NCI-H510A treated with DMSO at 0.1 percent for 48 hours (cell line): Measurements from ENCODE around the gene NFYA.

Source experiments
- DNase-seq: peaks from one replicate; lab custom pipeline; 2025; lab: John Stamatoyannopoulos, UW

NFYA gene

GRCh38 chr6:41047306-41047705, 25.5 kb upstream of the NFYA start:
- no peak for DNase-seq

DNA sequence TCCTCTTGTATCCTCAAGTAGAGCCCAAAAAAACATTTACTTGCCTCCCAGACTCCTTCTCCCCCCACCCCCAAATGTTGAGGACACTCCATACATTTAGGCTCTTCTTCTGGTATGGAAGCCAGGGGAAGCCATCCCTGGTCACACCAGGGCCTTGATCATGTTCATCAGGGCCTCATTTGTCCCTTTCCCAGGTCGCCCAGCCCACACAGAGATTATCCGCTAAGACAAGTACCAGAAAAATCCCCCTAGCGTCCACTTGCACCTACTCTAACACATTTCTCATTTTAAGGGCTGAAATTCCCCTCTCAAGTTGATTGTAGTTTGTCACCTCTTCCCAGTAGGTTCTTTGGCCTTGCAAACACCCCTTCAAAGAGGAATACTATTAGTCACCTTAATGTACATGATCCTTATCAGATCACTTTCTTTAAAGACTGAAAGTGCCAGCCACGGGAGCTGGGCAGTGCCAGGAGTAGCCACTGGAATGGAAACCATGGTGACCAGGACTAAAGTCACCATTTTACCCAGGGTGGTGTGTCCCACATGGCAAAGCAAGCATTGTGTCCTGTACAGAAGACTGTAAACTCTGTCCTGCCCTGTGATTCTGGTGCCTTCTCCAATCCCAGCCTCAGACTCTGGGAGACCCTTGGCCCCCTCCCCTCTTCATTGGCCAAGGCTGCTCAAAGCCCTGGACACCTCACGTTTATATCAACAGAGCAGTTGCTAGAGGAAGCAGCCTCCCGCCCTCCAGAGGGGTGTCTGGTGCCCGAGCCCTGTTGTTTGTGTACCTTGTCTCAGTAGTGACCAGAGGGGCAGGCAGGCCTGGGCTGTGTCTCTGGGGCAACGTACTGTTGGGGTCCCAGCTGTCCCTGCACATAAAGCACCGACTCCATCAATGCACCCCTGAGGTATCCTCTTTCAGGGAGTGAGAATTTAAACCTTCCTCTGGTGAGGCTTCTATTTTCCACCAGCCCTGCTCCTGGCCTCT, 24.7 kb upstream of the NFYA start:
- DNase-seq: no peak

GRCh38 chr6:41049521-41049920, 23.3 kb upstream of the NFYA start:
- no peak for DNase-seq

DNA sequence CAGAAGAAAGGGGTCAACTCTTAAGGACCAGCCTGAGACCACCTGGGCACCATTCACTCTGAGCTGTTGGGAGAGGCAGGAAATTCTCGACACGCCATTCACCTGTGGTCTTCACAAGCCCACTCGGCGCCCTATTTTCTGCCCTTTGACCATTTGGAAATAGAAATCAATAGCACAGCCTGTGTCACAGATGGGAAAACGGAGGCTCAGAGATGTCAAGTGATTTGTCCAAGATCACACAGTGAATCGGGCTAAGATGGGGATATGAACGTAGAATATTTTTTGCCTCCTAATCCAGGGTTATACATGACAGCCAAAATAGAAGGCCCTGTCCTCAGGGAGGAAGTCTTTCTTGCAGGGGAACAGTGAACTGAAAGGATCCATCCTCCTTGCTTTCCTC, 22.8 kb upstream of the NFYA start:
- DNase-seq: no peak

- DNase-seq: no peak
Observed at GRCh38 chr6:41050536-41050935, 22.2 kb upstream of the NFYA start.

GRCh38 chr6:41051873-41052272, 20.9 kb upstream of the NFYA start:
- DNase-seq: peak; percentile 51

- DNase-seq: no peak
Observed at GRCh38 chr6:41053041-41053440, 19.7 kb upstream of the NFYA start, which contains the start of gene APOBEC2. TSS of gene APOBEC2 (plus strand) at chr6:41053202. CDS start at chr6:41053348, 146 bp downstream.

DNA sequence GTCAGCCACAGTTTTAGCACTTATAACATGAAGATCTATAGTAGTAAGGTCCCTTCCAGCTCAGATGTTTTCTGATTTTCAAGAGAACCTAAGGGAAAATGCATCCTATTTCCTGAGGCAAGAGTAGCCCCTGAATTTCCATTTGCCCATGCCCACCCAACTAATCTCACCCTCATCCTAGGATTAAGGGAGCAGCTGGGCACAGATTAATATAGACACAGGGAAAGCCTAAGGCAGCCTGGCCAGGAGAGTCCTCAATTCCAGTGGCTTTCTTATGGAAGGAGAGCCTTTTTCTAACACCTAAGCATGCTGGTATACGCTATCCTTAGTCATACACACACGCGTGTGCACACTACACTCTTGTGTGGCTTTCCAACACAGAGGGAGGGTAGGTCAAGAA, 18.3 kb upstream of the NFYA start:
- no peak for DNase-seq

DNA sequence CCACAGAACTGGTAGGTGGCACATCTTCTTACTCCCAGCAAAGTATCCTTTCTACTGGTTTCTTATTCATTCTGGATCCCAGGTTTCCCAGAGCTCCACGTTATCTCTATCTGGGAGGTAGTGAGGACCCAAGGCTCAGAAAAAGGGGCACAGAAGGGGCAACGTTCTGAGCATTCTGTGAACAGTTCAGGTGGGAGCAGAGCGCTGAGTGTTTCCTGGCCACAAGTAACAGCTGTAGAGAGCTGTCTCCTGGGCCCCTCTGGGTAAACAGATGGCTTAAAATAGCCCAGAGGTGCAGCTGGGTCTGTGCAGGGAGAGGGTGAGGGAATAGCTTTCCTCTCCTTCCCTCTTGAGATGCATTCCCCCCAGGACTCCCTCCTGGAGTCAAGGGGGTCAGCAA, 17.6 kb upstream of the NFYA start:
- DNase-seq: peak; percentile 60

DNA sequence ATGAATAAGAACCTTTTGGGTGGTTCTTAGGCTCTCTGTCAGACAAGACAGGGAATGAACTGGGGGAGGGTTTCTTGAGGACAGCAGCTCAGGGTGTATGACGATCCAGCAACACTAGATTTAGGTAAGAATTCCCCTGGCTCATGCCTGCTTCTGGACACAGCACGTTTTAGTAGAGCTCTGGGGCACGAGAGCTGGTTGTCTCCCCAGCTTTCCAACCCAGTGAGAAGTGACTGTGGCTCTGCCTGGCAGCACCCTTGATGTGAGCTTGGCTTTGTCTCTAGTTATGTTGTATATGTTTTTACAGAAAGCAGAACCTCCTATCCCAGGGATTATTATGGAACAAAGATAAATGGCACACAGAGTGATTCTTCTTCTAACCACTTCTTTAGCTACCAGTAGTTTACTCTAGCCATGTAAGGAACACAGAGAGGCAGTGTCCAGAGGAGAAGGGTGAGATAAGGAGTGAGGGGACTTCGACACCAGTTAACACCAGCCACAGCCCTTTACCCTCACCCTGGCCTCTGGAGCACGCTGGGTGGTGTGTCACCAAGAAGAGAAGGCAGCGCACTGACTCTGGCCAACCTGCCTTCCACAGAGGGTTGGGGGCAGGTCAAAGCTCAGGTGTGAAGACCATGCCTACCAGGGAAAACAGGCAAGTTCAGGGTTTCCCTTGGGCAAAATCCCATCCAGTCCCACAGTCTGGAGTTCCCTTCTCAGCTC, 15.8 kb upstream of the NFYA start:
- DNase-seq: no peak

DNA sequence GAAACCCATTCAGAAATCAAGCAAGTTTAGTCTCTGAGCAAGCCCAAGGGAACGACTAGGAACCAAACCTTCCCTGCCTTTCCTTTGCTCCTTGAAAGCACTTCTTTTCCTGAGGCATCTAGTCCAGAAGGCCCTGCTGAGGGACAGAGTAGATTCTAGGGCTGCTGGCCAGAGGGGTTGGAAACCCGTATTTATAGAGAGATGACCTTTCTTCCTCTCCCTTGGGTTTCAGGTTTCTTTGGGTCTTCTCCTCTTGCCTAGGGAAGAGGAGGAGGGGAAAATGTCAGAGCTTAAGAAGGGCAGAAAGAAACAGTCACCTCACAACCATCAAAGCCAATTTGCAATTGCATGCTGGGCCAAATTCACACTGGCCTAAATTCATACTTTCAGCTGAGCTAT, 14.0 kb upstream of the NFYA start:
- DNase-seq: no peak

- DNase-seq: no peak
Observed at GRCh38 chr6:41059556-41059955, 13.2 kb upstream of the NFYA start.

DNA sequence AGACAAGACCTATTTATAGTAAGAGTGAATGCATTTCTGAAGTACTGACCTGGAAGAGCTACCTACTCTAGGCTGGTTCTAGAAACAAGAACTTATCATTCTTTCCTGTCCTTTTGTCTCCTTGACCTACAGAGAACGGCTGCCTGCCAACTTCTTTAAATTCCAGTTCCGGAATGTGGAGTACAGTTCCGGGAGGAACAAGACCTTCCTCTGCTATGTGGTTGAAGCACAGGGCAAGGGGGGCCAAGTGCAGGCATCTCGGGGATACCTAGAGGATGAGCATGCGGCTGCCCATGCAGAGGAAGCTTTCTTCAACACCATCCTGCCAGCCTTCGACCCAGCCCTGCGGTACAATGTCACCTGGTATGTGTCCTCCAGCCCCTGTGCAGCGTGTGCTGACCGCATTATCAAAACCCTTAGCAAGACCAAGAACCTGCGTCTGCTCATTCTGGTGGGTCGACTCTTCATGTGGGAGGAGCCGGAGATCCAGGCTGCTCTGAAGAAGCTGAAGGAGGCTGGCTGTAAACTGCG, 11.5 kb upstream of the NFYA start:
- no peak for DNase-seq

DNA sequence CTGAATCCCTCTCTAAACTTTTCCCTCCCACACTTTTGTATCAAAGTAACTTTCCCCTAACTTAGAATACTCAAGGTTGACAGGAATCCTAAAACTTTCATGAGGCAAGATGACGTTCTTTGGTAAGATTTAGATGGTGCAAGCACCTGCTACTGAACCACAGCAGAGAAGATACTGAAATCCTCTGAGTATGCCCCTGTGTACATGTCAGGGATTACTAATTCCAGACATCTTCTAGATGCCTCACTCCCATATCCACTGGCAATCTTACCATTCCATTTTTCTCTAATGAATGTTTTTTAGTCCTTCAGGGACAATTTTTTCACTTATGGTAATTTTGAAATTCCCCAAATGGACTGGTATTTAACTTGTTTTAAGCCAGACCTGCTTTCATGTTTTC, 10.7 kb upstream of the NFYA start:
- DNase-seq: no peak

- peak; percentile 38 for DNase-seq
Observed at GRCh38 chr6:41063884-41064285, 8.9 kb upstream of the NFYA start.

DNA sequence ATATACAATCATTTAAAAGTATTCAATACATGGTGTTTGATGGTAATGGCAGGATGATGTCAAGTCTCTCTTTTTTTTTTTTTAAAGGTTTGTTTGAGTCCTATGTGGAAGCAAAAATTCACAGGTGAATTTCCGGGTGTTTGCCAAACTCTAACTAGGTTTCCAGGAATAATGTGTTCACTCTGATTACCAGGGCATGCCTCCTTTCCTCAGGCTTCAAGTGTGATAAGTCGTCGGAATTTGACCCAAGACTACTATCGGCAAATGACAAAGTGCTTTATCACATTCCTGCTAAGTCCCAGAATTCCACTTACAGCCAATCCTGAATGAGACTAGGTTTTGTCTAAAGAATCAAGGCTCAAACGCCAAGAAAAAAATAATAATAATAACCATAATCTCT, 7.9 kb upstream of the NFYA start:
- DNase-seq: no peak

GRCh38 chr6:41065550-41066026, 7.2 kb upstream of the NFYA start:
- DNase-seq: no peak

- peak; percentile 88 for DNase-seq
Observed at GRCh38 chr6:41066867-41067304, 5.9 kb upstream of the NFYA start.

GRCh38 chr6:41071501-41071922, 1.3 kb upstream of the NFYA start:
- peak; percentile 91 for DNase-seq

- DNase-seq: peak; percentile 100
Observed at GRCh38 chr6:41071923-41072835, 595 bp upstream of the NFYA start, which contains the start of gene OARD1. TSS of gene OARD1 (minus strand) at chr6:41072356. CDS start at chr6:41071634, 722 bp downstream.
